GM12891 (cell line): ENCODE results near the gene GLIPR2.

Experiments used
- PAX5 ChIP-seq: IDR thresholded peaks from 2 replicates; pipeline ENCODE4 v1.6.1; 2011; ENCODE audit warnings: low read length, moderate library complexity, mild to moderate bottlenecking; ENCODE audit not compliant: insufficient read depth, severe bottlenecking
- POLR2A ChIP-seq: IDR thresholded peaks from 2 replicates; pipeline ENCODE4 v1.6.1; 2011; ENCODE audit warnings: low read depth, low read length, control low read depth
- POLR2AphosphoS5 ChIP-seq: IDR thresholded peaks from 2 replicates; pipeline ENCODE4 v1.6.1; 2011; ENCODE audit warnings: low read depth, low read length, control low read depth
- POU2F2 ChIP-seq: IDR thresholded peaks from 2 replicates; pipeline ENCODE4 v1.6.1; 2011; ENCODE audit warnings: low read depth, mild to moderate bottlenecking, control low read depth, low read length, moderate library complexity
- SPI1 ChIP-seq: IDR thresholded peaks from 2 replicates; pipeline ENCODE4 v1.6.1; 2011; ENCODE audit warnings: low read depth, low read length, control low read depth
- TAF1 ChIP-seq: IDR thresholded peaks from 2 replicates; pipeline ENCODE4 v1.6.1; 2011; ENCODE audit warnings: low read depth, low read length, control low read depth

DNA sequence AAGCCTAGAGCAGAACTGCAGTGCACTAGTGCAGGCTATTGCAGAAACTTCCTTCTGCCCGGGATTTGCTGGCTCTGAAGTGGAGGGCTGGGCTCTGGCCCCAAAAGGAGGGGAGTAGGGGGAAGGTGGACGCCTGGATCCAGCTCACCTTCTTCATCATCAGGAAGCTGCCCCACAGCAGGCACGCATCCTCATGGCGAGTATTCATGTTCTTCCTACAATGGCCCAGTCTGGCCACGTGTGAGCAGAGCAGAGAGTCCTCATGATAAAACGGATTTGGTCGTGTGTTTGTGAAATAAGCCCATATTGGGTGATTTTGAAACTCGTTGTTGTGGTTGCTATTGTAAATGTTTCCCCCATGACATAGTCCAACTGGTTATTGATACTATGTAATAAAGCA, 8.2 kb upstream of the GLIPR2 start:
- TF ChIP-seq POLR2A = no peak
- TF ChIP-seq POLR2AphosphoS5 = no peak
- no peak for TF ChIP-seq TAF1
- no peak for TF ChIP-seq SPI1
- TF ChIP-seq PAX5 = no peak
- no peak for TF ChIP-seq POU2F2
